Coronary artery (tissue), 2 donors: ENCODE measurements around the gene CX3CR1.

Source experiments
- DNase-seq: peaks from one replicate; pipeline ENCODE4 v3.0.0-alpha.2; 2017; ENCODE audit warnings: low spot score
- H3K27ac ChIP-seq, 2 donors: fragments of 200-600 bp; sonication (generic); one replicate each; pipeline ENCODE4 v1.5.1; 2016 to 2019
- H3K4me3 ChIP-seq: fragments of 200-600 bp; sonication (generic); 2 replicates; pipeline ENCODE4 v1.5.1; 2016; ENCODE audit warnings: mild to moderate bottlenecking, moderate library complexity
- TF ChIP-seq, protein P1 (sequence below): fragments of 200-600 bp; sonication (generic); IDR thresholded peaks from one replicate; pipeline ENCODE4 v1.5.1; 2019; ENCODE audit warnings: antibody characterized with exemption

The CX3CR1 gene

DNA sequence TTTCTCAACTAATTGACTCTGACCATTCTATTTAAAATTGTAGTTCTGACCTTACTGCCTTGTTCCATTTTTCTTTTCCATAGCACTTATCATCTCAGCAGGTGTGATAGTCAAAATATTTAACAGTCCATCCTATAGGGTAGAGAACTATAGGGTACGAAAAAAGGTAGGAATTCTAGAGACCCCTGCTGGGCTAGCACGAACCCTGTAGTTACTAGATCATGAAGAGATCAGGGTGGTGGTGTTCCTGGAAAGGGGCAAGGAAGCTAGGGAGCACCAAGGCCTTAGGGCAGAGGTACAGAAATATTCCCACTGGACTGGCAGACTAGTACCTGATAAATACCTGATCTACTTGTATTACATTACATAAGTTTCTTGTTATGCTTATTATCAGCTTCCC lies 55.5 kb downstream of the CX3CR1 start:
- no peak overlapping the region for H3K4me3 ChIP-seq
- DNase-seq = no peak
- TF ChIP-seq, protein P1, sequence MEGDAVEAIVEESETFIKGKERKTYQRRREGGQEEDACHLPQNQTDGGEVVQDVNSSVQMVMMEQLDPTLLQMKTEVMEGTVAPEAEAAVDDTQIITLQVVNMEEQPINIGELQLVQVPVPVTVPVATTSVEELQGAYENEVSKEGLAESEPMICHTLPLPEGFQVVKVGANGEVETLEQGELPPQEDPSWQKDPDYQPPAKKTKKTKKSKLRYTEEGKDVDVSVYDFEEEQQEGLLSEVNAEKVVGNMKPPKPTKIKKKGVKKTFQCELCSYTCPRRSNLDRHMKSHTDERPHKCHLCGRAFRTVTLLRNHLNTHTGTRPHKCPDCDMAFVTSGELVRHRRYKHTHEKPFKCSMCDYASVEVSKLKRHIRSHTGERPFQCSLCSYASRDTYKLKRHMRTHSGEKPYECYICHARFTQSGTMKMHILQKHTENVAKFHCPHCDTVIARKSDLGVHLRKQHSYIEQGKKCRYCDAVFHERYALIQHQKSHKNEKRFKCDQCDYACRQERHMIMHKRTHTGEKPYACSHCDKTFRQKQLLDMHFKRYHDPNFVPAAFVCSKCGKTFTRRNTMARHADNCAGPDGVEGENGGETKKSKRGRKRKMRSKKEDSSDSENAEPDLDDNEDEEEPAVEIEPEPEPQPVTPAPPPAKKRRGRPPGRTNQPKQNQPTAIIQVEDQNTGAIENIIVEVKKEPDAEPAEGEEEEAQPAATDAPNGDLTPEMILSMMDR = no peak
- H3K27ac ChIP-seq = no peak overlapping the region

DNA sequence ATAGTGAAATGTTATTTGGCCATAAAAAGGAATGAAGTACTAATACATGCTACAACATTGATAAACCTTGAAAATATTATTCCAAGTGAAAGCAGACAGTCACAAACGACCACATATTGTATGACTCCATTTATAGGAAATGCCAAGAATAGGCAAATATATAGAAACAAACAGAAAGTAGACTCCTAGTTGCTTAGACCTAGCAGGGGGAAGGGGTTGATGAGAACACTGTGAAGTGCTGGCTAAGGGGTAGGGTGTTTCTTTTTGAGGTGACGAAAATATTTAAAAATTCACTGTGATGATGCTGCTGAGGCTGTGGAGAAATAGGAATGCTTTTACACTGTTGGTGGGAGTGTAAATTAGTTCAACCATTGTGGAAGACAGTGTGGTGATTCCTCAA lies 56.9 kb downstream of the CX3CR1 start:
- no peak for DNase-seq
- H3K27ac ChIP-seq = no peak overlapping the region
- no peak overlapping the region for H3K4me3 ChIP-seq
- TF ChIP-seq, protein P1 = no peak

DNA sequence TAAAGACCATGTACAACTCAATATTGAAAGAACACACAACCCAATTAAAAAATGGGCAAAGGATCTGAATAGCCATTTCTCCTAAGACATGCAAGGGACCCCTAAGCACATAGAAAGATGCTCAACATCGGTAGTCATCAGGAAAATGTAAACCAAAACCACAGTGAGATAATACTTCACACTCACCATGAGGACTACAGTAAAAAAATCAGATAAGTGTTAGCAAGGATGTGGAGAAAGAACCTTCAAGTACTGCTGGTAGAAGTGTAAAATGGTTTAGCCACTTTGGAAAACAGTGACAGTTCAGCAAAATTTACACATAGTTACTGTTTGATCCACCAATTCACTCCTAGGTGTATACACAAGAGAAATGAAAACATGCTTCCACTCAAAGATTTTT lies 57.4 kb downstream of the CX3CR1 start:
- no peak overlapping the region for H3K27ac ChIP-seq
- TF ChIP-seq, protein P1 = no peak
- DNase-seq = no peak
- H3K4me3 ChIP-seq = no peak overlapping the region

DNA sequence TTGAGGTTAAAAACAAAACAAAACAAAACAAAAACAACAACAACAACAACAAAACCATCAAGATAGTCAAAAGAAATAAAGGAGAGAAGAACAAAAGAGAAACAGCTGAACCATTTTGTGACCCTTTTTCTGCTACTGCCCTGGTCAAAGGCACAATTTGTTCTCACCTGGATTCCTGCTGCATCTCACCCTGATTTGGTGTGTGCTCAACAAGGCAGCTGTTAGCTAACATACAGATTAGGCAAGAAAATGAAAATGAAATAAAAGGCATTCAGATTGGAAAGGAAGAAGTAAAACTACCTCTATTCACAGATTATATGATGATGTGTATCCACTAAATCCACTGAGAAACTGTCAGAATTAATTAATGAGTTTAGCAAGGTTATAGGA lies 58.7 kb downstream of the CX3CR1 start:
- Histone ChIP-seq H3K4me3 (no peak overlapping the region), H3K27ac (no peak overlapping the region)
- TF ChIP-seq, protein P1 = no peak
- no peak for DNase-seq

DNA sequence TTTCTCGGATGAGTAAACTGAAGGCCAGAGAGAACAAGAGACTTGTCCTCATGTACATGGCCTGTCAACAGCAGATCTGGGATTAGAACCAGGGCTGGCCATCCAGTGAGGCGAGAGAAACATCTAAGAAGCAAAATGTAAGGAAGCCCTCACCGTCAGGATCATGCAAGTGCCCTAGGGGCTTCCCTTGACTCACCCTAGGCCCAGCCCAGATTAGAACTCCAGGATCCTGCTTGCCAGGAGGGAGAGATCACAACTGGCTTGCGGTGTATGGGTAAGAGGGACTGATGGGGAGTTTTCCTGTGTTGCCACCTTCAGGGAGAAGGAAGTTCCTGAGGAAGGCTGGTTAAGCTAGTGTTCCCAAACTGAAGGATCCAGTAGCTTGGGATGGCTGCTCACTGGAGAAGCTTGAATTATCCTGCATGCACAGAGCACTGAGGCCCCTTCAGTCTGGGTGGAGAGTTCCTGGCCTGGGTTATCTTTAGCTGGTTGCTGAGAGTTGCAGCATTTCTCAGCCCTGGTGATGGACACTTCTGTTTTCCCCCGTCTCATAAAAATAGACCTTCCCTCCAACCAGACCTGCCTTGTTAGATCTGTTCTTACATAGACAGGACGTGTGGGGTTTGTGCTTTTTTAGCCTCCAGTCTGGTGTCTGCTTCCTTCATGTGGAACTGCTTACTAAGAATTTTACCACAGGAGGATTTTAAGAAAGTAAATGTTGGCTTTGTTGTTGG lies 59.3 kb downstream of the CX3CR1 start:
- TF ChIP-seq, protein P1 = no peak
- DNase-seq = no peak
- H3K4me3 ChIP-seq = no peak overlapping the region
- H3K27ac ChIP-seq = no peak overlapping the region

DNA sequence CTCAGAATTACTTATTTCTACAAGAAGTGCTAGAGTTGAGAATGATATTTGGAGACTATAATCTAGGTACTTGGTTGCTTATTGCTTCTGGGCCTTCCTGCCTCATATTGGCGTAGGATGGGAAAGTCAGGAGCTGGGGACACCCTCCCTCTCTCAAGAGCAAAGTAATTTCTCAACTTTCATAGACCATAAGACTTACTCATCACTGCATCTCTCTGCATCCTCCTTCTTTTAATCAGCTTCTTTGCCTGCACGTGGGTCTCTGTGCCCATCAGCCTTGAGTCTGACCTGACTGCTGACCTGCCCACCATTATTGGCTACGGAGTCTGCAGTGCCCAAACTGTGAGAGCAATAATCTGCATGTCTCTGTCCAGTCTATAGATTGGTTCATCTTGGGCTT lies 60.1 kb downstream of the CX3CR1 start:
- TF ChIP-seq, protein P1 = no peak
- DNase-seq = no peak
- H3K4me3 ChIP-seq = no peak overlapping the region
- no peak overlapping the region for H3K27ac ChIP-seq

DNA sequence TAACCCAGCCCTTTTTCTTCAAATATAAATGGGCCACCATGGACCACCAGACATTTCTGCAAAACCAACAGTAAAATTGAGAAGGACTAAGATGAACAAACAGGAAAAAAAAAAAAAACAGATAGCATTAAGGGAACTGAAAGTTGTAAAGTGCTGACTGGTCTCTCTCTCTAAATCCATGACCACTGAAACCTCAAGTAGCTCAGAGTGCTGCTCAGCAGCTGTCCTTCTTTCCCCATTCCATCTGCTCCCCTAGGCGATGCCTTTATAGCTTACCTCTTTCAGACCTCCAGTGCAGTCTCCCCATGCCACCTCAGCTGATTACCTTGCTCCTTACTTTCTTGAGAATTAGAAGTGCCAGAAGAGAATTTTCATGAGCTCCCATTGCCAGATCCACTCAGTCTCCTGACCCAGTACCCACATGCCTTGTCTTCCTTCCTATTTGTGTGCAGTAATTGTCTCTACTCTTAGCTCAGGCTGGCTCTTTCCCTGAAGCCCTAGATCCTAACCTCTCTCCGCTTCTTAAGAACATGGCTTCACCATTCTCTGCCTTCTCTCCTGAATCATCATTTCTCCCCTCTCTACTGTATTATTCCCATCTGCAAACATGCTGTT lies 63.6 kb downstream of the CX3CR1 start:
- no peak overlapping the region for H3K27ac ChIP-seq
- TF ChIP-seq, protein P1 = no peak
- H3K4me3 ChIP-seq = no peak overlapping the region
- DNase-seq = no peak
